Brain microvascular endothelial cell (primary cell): ENCODE measurements around the gene CEL.

Experiments
- DNase-seq: peaks from one replicate; pipeline ENCODE4 v3.0.0-alpha.2; 2020
- H3K27ac ChIP-seq: fragments of 250-450 bp; sonication (Bioruptor Pico); 2 replicates; pipeline ENCODE4 v1.5.1; 2020; ENCODE audit warnings: mild to moderate bottlenecking, moderate library complexity
- H3K27me3 ChIP-seq: fragments of 250-450 bp; sonication (Bioruptor Pico); replicated peaks from 2 replicates; pipeline ENCODE4 v1.5.1; 2020; ENCODE audit warnings: mild to moderate bottlenecking
- H3K36me3 ChIP-seq: fragments of 250-450 bp; sonication (Bioruptor Pico); replicated peaks from 2 replicates; pipeline ENCODE4 v1.5.1; 2020; ENCODE audit warnings: mild to moderate bottlenecking
- H3K4me3 ChIP-seq: 2 replicates; pipeline ENCODE4 v1.5.1; 2011; ENCODE audit warnings: low read depth, mild to moderate bottlenecking, control low read depth, low read length, moderate library complexity
- in situ Hi-C: cut with HindIII; loops from 2 replicates; pipeline ENCODE4 v1.10.0; 2017; ENCODE audit warnings: low sequenced_read_pairs, low pct_ligation_motif_present
- TF ChIP-seq, protein P1 (sequence below): IDR thresholded peaks from 2 replicates; pipeline ENCODE4 v1.5.1; 2011; ENCODE audit warnings: low read depth, mild to moderate bottlenecking, moderate library complexity, low read length, control low read depth, inconsistent platforms; ENCODE audit errors: missing control alignments

The CEL gene

DNA sequence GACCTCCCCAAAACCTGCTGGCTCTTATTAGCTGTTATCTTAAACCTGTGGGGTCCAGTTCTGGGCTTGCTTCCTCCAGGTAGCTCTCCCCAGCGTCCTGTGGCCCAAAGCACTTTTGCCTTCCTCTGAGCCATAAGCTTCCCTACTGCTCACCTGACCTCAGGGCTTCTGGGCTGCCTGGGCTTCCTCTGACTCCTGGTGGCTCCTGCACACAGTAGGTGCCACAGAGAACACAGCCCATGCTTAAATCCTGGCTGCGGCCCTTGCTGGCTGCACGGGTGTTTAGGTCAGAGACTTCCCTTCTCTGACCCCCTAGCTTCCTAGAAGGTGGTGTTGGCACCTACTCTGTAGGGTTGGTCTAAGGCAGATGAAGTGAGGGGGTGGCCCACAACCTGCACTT lies 56.8 kb downstream of the CEL start:
- TF ChIP-seq, protein P1, sequence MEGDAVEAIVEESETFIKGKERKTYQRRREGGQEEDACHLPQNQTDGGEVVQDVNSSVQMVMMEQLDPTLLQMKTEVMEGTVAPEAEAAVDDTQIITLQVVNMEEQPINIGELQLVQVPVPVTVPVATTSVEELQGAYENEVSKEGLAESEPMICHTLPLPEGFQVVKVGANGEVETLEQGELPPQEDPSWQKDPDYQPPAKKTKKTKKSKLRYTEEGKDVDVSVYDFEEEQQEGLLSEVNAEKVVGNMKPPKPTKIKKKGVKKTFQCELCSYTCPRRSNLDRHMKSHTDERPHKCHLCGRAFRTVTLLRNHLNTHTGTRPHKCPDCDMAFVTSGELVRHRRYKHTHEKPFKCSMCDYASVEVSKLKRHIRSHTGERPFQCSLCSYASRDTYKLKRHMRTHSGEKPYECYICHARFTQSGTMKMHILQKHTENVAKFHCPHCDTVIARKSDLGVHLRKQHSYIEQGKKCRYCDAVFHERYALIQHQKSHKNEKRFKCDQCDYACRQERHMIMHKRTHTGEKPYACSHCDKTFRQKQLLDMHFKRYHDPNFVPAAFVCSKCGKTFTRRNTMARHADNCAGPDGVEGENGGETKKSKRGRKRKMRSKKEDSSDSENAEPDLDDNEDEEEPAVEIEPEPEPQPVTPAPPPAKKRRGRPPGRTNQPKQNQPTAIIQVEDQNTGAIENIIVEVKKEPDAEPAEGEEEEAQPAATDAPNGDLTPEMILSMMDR = no peak
- no peak for DNase-seq
- Histone ChIP-seq H3K4me3 (no peak overlapping the region), H3K36me3 (no peaks in the 10 kb centered on the region), H3K27me3 (no peaks in the 10 kb centered on the region), H3K27ac (no peak overlapping the region)
- in situ Hi-C loops = no loop called here

DNA sequence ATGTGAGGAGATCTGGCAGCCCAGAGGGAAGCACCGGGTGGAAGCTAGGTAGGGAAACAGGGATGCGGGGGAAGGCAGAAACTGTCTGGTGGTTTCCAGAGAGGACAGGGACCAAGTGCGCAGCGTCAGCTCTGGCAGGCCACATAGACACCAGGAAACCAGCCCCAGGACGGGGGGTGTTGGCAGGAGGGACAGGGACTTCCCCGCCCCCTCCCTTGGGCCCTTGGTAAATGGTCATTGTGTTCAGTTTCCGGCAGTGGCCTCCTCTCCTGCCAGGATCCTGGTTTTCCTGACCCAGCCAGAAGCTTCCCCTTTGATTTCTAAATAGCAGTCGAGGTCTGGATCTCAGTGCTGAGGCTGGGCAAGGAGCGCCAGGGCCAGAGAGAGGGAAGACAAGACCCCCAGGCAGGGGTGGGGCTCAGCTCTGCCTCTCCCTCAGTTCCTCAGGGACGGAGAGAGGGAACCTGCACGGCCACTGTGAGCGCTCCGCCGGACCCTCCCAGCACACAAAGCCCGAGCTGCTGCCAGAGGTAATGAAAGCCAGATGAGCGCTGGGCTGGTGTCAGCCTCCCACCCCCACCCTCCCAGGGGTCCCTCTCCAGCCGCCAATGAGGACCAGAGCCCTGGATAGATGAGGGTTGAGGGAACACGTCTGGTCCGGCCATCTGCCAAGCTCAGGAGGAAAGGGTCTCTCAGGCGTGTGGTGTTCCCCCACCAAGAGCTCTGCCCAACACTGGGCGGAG lies 57.5 kb downstream of the CEL start:
- Histone ChIP-seq H3K27ac (no peak overlapping the region), H3K27me3 (no peaks in the 10 kb centered on the region), H3K36me3 (no peaks in the 10 kb centered on the region), H3K4me3 (peak overlapping the region; percentile 63)
- TF ChIP-seq, protein P1 = no peak
- no peak for DNase-seq
- in situ Hi-C loops = no loop called here

DNA sequence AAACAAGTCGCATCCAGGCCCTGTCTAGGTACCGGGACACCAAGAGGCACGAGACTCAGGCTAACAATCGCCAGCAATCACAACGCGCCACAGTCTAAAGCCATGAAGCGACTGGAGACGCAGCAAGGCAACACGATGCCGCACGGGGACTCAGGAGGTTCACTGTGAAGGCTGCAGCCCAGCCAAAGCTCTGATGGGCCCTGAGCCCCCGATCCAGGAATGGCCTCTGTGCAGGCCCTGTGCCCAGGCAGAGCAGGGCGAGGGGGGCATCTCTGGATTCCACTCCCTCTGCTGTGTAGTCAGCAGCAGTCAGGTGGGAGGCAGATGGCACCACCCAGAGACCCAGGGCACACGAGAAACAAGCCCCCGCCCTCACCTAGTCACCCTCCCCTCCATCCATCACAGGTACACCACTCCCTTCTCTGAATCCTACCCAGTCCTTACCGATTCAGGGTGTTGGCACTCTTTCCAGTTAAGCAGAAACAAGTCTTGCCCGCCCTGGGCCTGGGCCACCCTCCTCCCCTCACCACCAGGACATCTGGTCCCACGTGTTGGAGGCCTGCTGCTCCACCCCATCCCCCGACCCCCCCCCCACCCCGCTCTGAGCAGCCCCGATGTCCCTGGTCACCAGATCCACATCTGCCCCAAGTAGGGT lies 58.2 kb downstream of the CEL start:
- no peak for DNase-seq
- Histone ChIP-seq H3K36me3 (no peaks in the 10 kb centered on the region), H3K4me3 (peak overlapping the region; percentile 63), H3K27ac (no peak overlapping the region), H3K27me3 (no peaks in the 10 kb centered on the region)
- TF ChIP-seq, protein P1 = no peak
- in situ Hi-C loops = no loop called here

DNA sequence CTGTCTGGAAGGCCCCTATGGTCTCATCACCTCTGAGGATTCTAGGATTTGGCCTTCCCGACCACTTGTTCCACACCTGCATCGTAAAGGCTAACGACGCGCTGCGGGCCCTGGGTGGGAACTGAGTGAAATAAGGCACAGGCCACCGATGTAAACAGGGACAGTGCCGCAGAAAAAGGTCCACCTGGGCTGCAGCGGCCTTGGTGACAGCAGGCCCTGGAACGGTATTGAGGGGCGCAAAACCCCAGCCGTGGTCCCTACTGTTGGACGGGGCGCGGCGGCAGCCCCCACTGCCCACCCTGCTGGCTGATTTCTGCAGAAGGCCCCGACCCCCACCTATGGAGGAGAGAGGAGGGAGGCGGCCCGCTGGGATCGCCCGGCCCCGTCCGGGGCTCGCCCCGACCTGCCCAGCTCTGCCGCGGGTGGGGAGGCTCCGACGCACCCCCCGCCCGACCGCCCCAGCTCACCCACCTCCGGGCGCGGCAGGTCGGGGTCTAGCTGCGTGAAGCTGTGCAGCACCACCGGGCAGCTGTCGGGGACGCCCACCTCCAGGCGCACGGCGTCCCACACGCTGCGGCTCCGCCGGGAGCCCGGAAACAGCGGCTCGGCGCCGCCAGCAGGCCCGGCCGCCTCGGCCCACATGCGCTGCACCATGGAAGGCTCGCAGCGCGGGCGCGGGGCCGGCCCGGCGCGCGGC lies 58.9 kb downstream of the CEL start:
- in situ Hi-C loops = no loop called here
- Histone ChIP-seq H3K36me3 (no peaks in the 10 kb centered on the region), H3K4me3 (peak overlapping the region; percentile 63), H3K27ac (no peak overlapping the region), H3K27me3 (no peaks in the 10 kb centered on the region)
- TF ChIP-seq, protein P1 = no peak
- DNase-seq = no peak
